ENCODE results near the gene CPLANE2. TPM values are rescaled to one million over a fixed set of nuclear protein-coding genes. Genes with fewer than 3 reads are reported as not detected.

The CPLANE2 gene
- polyA plus RNA-seq, 1 donor from 2014 or later = 2.2 TPM

- Mint-ChIP-seq H3K27ac (peak within 1 kb of the TSS in 1 of 3 donors; percentile 60), H3K36me3 (no peaks in the 10 kb centered on the region), H3K4me1 (peaks cover 9 to 12% (median 10%) of the 10 kb centered on the region in 3 donors), H3K9me3 (no peaks in the 10 kb centered on the region), H3K27me3 (peaks cover 5% of the 10 kb centered on the region), H3K4me3 (peak within 1 kb of the TSS in 1 of 4 donors; percentile 18)
Observed at GRCh38 chr1:16212251-16212961, 24.6 kb downstream of the CPLANE2 start, which contains the start of gene ARHGEF19. Gene ARHGEF19 (minus strand): TSS chr1:16212652. CDS start chr1:16209054, 3,598 bp downstream.

DNA sequence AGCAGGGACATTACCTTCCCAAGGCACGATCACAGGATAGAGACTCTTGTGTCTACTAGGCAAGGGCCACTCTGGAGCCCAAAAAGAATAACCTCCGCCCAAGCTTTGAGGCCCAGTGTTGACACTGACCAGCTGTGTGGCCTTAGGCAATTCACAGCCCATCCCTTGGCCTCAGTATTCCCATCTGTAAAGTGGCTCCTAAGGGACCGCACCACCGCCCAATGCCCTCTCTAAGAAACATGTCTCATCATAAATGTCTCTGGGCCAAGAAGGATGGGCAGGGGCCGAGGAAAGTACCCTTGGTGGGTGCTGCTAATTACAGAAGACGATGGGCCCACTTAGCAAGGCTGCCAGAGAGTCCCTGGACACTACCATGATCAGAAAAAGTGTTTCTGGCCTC lies 25.2 kb downstream of the CPLANE2 start:
- H3K4me3 Mint-ChIP-seq = peak overlapping the region in 1 of 4 donors; percentile 18
- H3K9me3 Mint-ChIP-seq = no peaks in the 10 kb centered on the region
- peaks cover 8 to 10% (median 8%) of the 10 kb centered on the region in 3 donors for H3K4me1 Mint-ChIP-seq
- H3K27me3 Mint-ChIP-seq = peaks cover 5% of the 10 kb centered on the region
- no peaks in the 10 kb centered on the region for H3K36me3 Mint-ChIP-seq
- H3K27ac Mint-ChIP-seq = peak overlapping the region in 1 of 3 donors; percentile 60

DNA sequence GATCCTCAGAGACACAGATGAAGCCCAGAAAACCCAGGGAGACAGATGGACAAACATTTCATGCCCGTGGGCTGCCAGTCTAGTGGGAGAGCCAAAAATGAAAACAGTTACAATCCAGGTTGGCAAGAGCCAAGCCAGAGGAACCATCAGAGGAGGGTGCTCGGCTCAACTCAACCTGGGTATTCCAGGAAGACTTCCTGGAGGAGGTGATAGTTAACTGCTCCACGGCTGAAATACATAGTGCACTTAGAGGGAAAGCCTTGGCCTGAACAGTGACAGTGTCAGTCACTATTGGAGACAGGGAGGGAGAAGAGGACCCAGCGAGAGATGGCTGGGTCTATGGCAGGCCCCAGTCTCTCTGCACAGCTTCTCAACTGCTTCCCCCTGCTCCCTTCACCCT lies 26.4 kb downstream of the CPLANE2 start:
- H3K4me1 Mint-ChIP-seq = peaks cover 0 to 4% (median 3%) of the 10 kb centered on the region in 3 donors
- H3K9me3 Mint-ChIP-seq = no peaks in the 10 kb centered on the region
- no peak overlapping the region for H3K27ac Mint-ChIP-seq
- no peaks in the 10 kb centered on the region for H3K36me3 Mint-ChIP-seq
- peak overlapping the region in 1 of 4 donors; percentile 18 for H3K4me3 Mint-ChIP-seq
- peaks cover 5% of the 10 kb centered on the region for H3K27me3 Mint-ChIP-seq

DNA sequence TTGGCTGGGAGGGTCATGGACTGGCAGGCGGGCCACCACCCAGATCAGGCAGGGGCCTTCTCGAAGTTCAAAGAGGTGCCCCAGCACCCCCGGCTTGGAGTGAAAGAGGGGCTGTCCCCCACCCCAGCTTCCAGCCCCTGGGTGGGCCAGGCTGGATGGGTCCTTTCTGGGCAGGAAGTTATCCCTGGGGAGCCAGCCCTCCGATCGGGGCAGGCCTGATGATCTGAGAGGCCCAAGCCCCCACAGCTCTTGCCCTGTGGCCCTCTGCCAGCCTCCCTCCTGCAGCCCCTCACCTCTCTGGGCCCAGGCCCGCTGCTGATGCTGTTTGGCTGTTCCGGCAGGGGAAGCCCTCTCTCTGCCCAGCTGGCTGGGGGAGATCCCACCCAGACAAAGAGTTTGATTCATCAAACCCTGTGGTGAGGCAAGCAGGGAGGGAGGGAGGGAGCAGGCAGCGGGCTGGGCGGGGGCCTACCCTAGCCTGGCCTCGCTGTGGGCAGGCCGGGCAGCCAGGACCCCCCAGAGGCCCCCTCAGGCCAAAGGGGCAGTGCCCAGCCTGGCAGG lies 27.1 kb downstream of the CPLANE2 start:
- Mint-ChIP-seq H3K4me3 (peak overlapping the region in 1 of 4 donors; percentile 20), H3K27me3 (peaks cover 5% of the 10 kb centered on the region), H3K4me1 (peaks cover 0 to 4% (median 3%) of the 10 kb centered on the region in 3 donors), H3K27ac (peak overlapping the region in 1 of 3 donors; percentile 7), H3K36me3 (no peaks in the 10 kb centered on the region), H3K9me3 (no peaks in the 10 kb centered on the region)

- no peaks in the 10 kb centered on the region for H3K9me3 Mint-ChIP-seq
- H3K4me1 Mint-ChIP-seq = peaks cover 0 to 4% (median 3%) of the 10 kb centered on the region in 3 donors
- H3K36me3 Mint-ChIP-seq = no peaks in the 10 kb centered on the region
- peak overlapping the region in 3 of 4 donors; percentile 20 to 80 (median 35) for H3K4me3 Mint-ChIP-seq
- peak overlapping the region in 1 of 3 donors; percentile 7 for H3K27ac Mint-ChIP-seq
- H3K27me3 Mint-ChIP-seq = peaks cover 5% of the 10 kb centered on the region
Observed at GRCh38 chr1:16209132-16209846, 27.7 kb downstream of the CPLANE2 start.

DNA sequence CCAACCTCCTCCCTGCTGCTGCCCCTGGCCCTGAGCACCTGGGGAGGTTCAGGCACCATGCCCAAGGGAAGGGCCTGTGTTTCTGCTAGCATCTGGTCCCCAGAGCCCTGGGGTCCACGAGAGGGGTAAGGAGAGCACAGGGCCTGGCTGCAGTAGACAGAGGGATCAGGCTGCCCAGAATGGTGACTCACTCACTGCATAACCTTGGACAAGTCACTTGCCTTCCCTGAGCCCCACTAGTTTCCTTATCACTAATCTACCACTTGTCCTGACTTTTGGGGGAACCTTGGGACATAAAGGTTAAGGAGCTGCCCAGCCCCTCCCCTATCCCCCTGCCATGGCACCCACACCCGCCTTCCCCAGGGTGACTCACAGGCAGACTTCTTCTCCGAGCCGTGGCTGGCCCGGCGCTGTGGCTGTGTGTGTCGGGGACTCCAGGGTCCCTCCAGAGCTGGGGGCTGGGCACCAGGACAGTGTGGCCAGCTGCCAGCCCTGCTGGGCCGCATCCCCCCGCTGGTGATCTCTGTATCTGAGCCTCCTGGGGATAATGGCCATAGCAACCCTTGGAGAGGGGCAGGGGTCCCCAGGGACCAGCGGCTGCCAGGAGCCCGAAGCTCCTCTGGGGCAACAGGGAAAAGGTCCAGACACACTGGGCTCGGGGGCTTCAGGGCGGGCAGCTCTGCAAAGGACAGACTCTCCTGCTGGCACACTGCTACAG lies 28.6 kb downstream of the CPLANE2 start:
- Mint-ChIP-seq H3K27ac (no peak overlapping the region), H3K9me3 (no peaks in the 10 kb centered on the region), H3K27me3 (peaks cover 5% of the 10 kb centered on the region), H3K4me3 (peak overlapping the region in 1 of 4 donors; percentile 20), H3K4me1 (peaks cover 0 to 7% (median 5%) of the 10 kb centered on the region in 3 donors), H3K36me3 (no peaks in the 10 kb centered on the region)

GRCh38 chr1:16207318-16208269 lies 29.4 kb downstream of the CPLANE2 start:
- Mint-ChIP-seq H3K27ac (peak overlapping the region in 2 of 3 donors; percentile 96 to 97), H3K4me3 (peak overlapping the region; percentile 90 to 98 (median 98)), H3K9me3 (no peaks in the 10 kb centered on the region), H3K36me3 (no peaks in the 10 kb centered on the region), H3K4me1 (peaks cover 0 to 9% (median 7%) of the 10 kb centered on the region in 3 donors), H3K27me3 (peaks cover 2% of the 10 kb centered on the region)

DNA sequence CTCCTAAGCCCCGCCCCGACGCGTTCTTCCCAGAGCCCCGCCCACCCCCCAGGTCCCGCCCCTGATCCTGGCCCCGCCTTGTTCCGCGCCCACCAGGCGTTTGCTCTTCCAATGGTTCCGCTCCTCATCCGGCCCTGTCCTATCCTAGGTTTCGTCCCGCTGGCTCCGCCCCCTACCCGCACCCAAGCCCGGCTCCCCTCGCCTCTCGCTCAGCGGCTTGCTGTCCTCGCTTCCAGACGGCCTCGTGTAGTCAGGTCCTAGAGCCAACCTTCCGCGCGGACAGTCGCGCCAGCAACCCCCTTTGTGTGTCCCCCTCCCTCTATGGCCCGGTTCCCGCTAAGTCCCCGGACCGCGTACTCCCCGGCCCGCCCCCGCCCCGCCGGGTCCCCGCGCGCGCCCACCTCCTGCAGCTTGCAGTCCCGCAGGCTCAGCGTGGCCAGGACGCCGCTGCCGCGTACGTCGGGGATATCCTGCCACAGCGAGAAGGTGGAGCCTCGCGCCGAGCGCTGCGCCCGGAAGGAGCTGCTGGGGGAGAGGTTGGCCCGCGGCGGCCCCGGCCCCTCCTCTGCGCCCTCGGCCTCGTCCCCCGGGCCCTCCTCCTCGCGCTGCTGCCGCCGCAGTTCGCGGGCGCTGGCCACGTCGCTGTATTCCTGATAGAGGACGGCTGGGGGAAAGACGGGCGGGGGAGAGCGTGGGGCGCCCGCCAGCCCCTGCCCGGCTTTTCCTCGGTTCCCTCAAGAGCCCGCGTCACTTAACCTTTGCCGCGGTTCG lies 30.3 kb downstream of the CPLANE2 start:
- Mint-ChIP-seq H3K4me1 (peaks cover 0 to 9% (median 7%) of the 10 kb centered on the region in 3 donors), H3K9me3 (no peaks in the 10 kb centered on the region), H3K4me3 (peak overlapping the region; percentile 90 to 98 (median 98)), H3K27ac (peak overlapping the region; percentile 88 to 97 (median 96)), H3K36me3 (no peaks in the 10 kb centered on the region), H3K27me3 (no peaks in the 10 kb centered on the region)

DNA sequence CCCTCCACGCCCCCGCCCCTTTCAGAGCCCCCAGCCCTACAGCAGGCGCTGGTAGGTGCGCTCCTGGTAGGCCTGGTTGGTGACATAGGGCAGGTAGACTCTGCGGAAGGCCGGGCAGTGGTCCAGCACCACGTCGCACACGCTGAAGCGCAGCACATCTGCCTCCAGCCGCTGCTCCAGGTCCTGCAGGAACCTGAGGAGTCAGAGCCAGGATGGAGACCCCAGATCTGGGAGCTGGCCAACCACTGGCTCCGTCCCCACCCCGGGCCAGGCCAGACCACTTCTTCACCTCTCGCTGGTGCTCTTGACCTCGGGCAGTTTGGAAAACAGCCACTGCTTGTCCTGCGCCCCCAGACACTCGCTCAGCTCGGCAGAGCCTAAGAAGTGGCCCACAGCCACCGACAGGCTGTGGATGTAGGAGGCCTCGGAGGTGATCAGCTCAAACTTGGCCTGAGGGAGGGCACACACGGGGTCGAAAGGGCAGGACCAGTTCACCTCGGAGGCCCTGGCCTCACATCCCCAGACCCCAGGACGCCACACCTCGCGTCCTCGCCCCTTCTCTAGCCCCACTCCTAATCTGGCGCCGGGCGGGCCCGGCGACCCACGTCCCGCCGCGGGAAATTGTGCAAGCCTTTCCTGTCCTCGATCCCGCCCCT lies 31.0 kb downstream of the CPLANE2 start:
- H3K36me3 Mint-ChIP-seq = no peaks in the 10 kb centered on the region
- H3K4me3 Mint-ChIP-seq = peak overlapping the region; percentile 90 to 98 (median 98)
- peak overlapping the region; percentile 88 to 97 (median 96) for H3K27ac Mint-ChIP-seq
- no peaks in the 10 kb centered on the region for H3K27me3 Mint-ChIP-seq
- H3K4me1 Mint-ChIP-seq = peaks cover 0 to 9% (median 7%) of the 10 kb centered on the region in 3 donors
- H3K9me3 Mint-ChIP-seq = no peaks in the 10 kb centered on the region

DNA sequence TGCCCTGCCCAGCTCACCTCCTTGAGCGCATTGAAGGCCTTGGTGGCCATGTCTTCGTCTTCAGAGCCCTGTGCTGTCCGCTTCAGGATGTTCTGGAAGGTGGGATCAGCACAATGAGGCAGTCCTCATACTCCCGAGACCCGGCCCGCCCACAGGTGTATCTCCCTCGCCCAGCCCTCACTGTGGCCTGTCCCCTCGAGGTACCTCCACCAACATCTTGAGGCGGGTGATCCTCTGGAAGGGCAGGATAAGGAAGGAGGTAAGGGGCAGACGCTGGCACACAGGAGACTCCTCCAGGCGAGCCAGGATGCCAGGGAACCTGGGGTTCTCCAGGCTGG lies 31.7 kb downstream of the CPLANE2 start:
- Mint-ChIP-seq H3K9me3 (no peaks in the 10 kb centered on the region), H3K4me3 (peak overlapping the region in 1 of 4 donors; percentile 50), H3K4me1 (peaks cover 0 to 9% (median 7%) of the 10 kb centered on the region in 3 donors), H3K36me3 (no peaks in the 10 kb centered on the region), H3K27ac (no peak overlapping the region), H3K27me3 (no peaks in the 10 kb centered on the region)

- peaks cover 0 to 9% (median 9%) of the 10 kb centered on the region in 3 donors for H3K4me1 Mint-ChIP-seq
- H3K36me3 Mint-ChIP-seq = no peaks in the 10 kb centered on the region
- H3K9me3 Mint-ChIP-seq = no peaks in the 10 kb centered on the region
- no peaks in the 10 kb centered on the region for H3K27me3 Mint-ChIP-seq
- H3K4me3 Mint-ChIP-seq = peak overlapping the region in 2 of 4 donors; percentile 4 to 42
- H3K27ac Mint-ChIP-seq = peak overlapping the region in 1 of 3 donors; percentile 90
Observed at GRCh38 chr1:16204634-16205333, 32.2 kb downstream of the CPLANE2 start.

DNA sequence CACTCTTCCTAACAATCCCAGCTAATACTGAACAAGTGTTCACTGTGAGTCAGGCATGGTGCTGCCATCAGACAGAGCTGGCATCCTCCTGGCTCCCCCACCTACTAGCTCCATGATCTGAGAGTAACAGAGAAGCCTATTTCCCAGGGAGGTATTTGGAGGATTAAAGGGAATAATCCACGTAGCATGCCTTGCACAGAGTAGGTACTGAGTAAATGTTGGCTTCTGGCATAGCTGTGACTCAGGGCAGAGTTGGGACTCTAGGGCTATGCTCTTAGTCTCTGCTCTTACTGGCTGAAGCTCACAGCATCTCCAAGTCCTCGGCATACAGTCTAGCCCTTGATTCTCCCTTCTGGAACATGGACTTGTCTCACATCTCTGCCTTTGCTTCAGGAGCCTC lies 32.8 kb downstream of the CPLANE2 start:
- Mint-ChIP-seq H3K9me3 (no peaks in the 10 kb centered on the region), H3K27me3 (no peaks in the 10 kb centered on the region), H3K4me3 (peak overlapping the region in 2 of 4 donors; percentile 4 to 42), H3K4me1 (peaks cover 0 to 9% (median 9%) of the 10 kb centered on the region in 3 donors), H3K27ac (no peak overlapping the region), H3K36me3 (no peaks in the 10 kb centered on the region)
